ENCODE data around the gene APPL2. TPM values are rescaled to one million over a fixed set of nuclear protein-coding genes. Genes with fewer than 3 reads are reported as not detected.
"Not testable (repeated sequence)": the region's sequence is repeated elsewhere in the genome, so short reads cannot be mapped to it uniquely, and the experiment has no call there.

The APPL2 gene
- polyA plus RNA-seq, 1 experiment = 59.4 TPM

DNA sequence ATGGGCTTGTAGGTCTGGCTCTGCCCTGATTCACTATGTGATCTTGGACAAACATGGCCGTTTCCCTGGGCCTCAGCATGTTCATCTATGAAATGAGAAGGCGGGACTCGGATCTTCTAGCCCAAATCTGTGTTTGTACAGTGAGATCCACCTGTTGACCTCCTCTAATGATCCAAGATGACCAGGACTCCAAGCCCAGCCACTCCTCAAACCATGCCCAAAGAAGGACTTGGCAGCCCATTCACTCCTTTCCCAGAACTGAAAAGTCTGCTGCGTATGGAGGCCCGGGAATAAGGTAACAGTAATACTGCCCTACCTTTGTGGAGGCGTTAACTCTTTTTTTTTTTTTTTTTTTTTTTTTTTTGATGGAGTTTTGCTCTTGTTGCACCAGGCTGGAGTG, 39.9 kb downstream of the APPL2 start:
- CTCF ChIA-PET = no interaction called here

DNA sequence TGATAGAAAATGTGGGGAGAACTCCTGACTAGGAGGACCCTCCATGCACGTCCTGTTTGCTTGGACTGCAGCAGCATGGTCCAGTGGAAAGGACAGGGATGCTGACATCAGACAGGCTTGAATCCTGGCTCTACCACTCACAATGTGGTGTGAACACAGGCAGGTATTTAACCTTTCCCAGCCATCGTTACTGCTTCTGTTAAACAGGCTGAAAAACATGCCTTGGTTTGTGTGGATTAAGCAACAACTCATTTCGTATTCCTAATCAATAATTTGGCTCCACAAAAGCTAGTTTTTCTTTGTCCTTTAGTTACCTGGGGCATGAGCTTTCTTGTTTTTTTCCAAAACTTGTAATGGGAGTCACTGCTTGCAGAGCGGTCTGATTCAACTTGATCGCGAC, 41.0 kb downstream of the APPL2 start:
- Histone ChIP-seq H3K4me3 (ENCODE audit: low read depth, low read length) (no peak overlapping the region), H3K27me3 (ENCODE audit: control insufficient read depth, insufficient read depth, low read length) (no peaks in the 10 kb centered on the region), H3K36me3 (ENCODE audit: control insufficient read depth, insufficient read depth, low read length) (peaks cover 25% of the 10 kb centered on the region)
- TF ChIP-seq, protein P1, sequence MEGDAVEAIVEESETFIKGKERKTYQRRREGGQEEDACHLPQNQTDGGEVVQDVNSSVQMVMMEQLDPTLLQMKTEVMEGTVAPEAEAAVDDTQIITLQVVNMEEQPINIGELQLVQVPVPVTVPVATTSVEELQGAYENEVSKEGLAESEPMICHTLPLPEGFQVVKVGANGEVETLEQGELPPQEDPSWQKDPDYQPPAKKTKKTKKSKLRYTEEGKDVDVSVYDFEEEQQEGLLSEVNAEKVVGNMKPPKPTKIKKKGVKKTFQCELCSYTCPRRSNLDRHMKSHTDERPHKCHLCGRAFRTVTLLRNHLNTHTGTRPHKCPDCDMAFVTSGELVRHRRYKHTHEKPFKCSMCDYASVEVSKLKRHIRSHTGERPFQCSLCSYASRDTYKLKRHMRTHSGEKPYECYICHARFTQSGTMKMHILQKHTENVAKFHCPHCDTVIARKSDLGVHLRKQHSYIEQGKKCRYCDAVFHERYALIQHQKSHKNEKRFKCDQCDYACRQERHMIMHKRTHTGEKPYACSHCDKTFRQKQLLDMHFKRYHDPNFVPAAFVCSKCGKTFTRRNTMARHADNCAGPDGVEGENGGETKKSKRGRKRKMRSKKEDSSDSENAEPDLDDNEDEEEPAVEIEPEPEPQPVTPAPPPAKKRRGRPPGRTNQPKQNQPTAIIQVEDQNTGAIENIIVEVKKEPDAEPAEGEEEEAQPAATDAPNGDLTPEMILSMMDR (IDR thresholded peaks at IDR 0.05; ENCODE audit: insufficient read depth, low read depth, low read length) = no peak
- POLR2A ChIA-PET = no interaction called here
- DNase-seq (ENCODE audit: low read depth) = no peak
- CTCF ChIA-PET = interaction anchor here (1.2 kb wide), 1 partner anchor 24 kb away, joined by 3 read pairs; no protein-coding TSS in a partner anchor

More for the DNA sequence above, 39.9 kb downstream of the APPL2 start:
- no peaks in the 10 kb centered on the region for H3K27me3 ChIP-seq (ENCODE audit: control insufficient read depth, insufficient read depth, low read length)
- H3K4me3 ChIP-seq (ENCODE audit: low read depth, low read length) = no peak overlapping the region
- no peak for DNase-seq (ENCODE audit: low read depth)
- TF ChIP-seq, protein P1 (IDR thresholded peaks at IDR 0.05; ENCODE audit: insufficient read depth, low read depth, low read length) = no peak
- peaks cover 24% of the 10 kb centered on the region for H3K36me3 ChIP-seq (ENCODE audit: control insufficient read depth, insufficient read depth, low read length)
- POLR2A ChIA-PET = no interaction called here

DNA sequence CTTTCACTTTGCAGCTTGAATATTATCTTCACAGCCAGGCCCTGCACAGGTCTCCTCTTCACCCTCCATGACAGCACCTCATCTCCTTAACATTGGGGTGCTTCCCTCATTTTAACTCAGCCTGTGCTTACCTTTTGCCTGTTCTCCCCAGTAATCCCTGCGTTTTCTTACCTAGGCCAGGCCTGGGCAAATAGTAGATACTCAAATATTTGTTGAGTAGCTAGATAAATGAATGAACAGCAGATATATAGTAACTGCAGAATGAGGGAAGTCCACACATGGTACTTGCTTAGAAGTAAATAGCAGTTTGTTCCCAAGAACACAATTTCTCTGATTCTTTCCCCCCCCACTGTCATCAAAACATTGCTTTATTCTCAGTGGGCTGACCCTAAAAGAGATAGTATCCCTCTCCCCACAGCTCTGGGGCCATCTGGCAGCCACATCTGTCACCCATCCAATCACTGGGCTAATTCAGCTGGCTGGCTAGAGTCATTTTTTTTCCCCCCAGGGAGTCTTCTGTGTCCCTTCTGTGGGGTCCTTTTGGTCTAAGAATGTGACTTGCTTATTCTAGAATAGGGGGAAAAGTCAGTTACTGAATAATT, 43.2 kb downstream of the APPL2 start:
- TF ChIP-seq, protein P1 (IDR thresholded peaks at IDR 0.05; ENCODE audit: insufficient read depth, low read depth, low read length) = no peak
- H3K27me3 ChIP-seq (ENCODE audit: control insufficient read depth, insufficient read depth, low read length) = no peaks in the 10 kb centered on the region
- ChIA-PET POLR2A (interaction anchor here (0.5 kb wide), 1 partner anchor 189 kb away, joined by 3 read pairs; no protein-coding TSS in a partner anchor), CTCF (no interaction called here)
- H3K36me3 ChIP-seq (ENCODE audit: control insufficient read depth, insufficient read depth, low read length) = peaks cover 26% of the 10 kb centered on the region
- no peak overlapping the region for H3K4me3 ChIP-seq (ENCODE audit: low read depth, low read length)
- DNase-seq (ENCODE audit: low read depth) = no peak

DNA sequence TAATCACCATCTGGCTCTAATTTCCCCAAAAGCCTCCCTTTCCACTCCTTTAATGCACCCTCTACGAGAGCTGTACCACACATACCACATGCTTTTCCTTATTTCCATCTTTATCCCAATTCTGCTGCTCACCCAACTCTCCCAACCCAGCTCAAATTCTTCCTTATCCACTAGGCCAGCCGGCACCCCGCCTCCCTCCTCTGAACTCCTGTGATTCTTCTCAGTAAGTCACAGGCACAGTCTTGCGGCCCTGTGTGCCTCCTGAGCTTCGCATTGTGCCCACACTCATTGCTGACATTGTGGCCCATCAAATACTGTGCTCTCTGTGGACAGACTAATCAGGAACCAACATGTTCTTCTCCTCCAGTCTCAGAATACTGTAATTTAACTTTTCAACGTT, 45.4 kb downstream of the APPL2 start:
- Histone ChIP-seq H3K27me3 (ENCODE audit: control insufficient read depth, insufficient read depth, low read length) (no peaks in the 10 kb centered on the region), H3K36me3 (ENCODE audit: control insufficient read depth, insufficient read depth, low read length) (peaks cover 20% of the 10 kb centered on the region), H3K4me3 (ENCODE audit: low read depth, low read length) (no peak overlapping the region)
- no peak for DNase-seq (ENCODE audit: low read depth)
- POLR2A ChIA-PET = no interaction called here
- TF ChIP-seq, protein P1 (IDR thresholded peaks at IDR 0.05; ENCODE audit: insufficient read depth, low read depth, low read length) = no peak
- CTCF ChIA-PET = interaction anchor here (0.9 to 1.1 kb wide), 3 partner anchors 9 to 193 kb away, joined by 3 to 4 read pairs (median 3); no protein-coding TSS in a partner anchor

DNA sequence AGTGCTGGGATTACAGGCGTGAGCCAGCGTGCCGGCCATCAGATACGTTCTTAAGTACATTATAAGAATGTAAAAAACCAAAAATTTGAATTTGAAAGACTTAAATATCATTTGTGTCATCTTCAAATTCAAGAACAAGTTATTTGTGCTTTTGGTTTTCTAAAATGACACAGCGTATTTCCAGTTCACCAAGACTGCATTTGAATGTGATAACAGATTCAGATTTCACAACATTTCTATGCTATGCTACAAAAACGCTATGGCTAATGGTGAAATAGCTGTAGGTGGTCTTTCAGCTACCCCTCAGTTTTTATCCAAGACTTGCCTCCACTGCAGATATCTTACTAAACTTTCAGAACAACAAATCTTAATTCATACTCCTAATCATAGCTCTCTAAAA, 46.7 kb downstream of the APPL2 start:
- ChIA-PET CTCF (interaction anchor here (1.1 kb wide), 1 partner anchor 10 kb away, joined by 3 read pairs; no protein-coding TSS in a partner anchor), POLR2A (no interaction called here)
- no peaks in the 10 kb centered on the region for H3K27me3 ChIP-seq (ENCODE audit: control insufficient read depth, insufficient read depth, low read length)

DNA sequence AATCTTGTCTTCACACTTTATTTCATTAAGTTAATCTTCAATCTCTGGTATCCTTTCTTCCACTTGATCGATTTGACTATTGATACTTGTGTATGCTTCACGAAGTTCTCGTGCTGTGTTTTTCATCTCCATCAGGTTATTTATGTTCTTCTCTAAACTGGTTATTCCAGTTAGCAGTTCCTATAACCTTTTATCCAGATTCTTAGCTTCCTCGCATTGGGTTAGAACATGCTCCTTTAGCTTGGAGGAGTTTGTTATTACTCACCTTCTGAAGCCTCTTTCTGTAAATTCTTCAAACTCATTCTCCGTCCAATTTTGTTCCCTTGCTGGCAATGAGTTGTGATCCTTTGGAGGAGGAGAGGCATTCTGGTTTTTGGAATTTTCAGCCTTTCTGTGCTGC, 52.0 kb downstream of the APPL2 start:
- H3K36me3 ChIP-seq (ENCODE audit: control insufficient read depth, insufficient read depth, low read length) = peaks cover 16% of the 10 kb centered on the region
- POLR2A ChIA-PET; CTCF ChIA-PET; DNase-seq (ENCODE audit: low read depth); H3K27me3 ChIP-seq (ENCODE audit: control insufficient read depth, insufficient read depth, low read length); H3K4me3 ChIP-seq (ENCODE audit: low read depth, low read length): not testable (repeated sequence)

More for the DNA sequence above, 46.7 kb downstream of the APPL2 start:
- no peak for DNase-seq (ENCODE audit: low read depth)
- TF ChIP-seq, protein P1 (IDR thresholded peaks at IDR 0.05; ENCODE audit: insufficient read depth, low read depth, low read length) = no peak
- Histone ChIP-seq H3K36me3 (ENCODE audit: control insufficient read depth, insufficient read depth, low read length) (peaks cover 28% of the 10 kb centered on the region), H3K4me3 (ENCODE audit: low read depth, low read length) (no peak overlapping the region)

DNA sequence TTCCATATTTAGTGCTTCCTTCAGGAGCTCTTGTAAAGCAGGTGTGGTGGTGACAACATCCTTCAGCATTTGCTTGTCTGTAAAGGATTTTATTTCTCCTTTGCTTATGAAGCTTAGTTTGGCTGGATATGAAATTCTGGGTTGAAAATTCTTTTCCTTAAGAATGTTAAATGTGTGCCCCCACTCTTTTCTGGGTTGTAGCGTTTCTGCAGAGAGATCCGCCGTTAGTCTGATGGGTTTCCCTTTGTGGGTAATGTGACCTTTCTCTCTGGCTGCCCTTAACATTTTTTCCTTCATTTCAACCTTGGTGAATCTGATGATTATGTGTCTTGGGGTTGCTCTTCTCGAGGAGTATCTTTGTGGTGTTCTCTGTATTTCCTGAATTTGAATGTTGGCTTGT, 52.6 kb downstream of the APPL2 start:
- CTCF ChIA-PET; H3K27me3 ChIP-seq (ENCODE audit: control insufficient read depth, insufficient read depth, low read length); H3K4me3 ChIP-seq (ENCODE audit: low read depth, low read length); POLR2A ChIA-PET; DNase-seq (ENCODE audit: low read depth): not testable (repeated sequence)
- H3K36me3 ChIP-seq (ENCODE audit: control insufficient read depth, insufficient read depth, low read length) = peaks cover 14% of the 10 kb centered on the region

DNA sequence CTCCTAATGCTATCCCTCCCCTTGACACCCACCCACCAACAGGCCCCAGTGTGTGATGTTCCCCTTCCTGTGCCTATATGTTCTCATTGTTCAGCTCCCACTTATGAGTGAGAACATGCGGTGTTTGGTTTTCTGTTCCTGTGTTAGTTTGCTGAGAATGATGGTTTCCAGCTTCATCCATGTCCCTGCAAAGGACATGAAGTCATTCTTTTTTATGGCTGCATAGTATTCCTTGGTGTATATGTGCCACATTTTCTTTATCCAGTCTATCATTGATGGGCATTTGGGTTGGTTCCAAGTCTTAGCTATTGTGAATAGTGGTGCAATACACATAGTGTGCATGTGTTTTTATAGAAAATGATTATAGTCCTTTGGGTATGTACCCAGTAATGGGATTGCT, 56.9 kb downstream of the APPL2 start:
- H3K36me3 ChIP-seq (ENCODE audit: control insufficient read depth, insufficient read depth, low read length); POLR2A ChIA-PET: not testable (repeated sequence)

More for the DNA sequence above, 56.9 kb downstream of the APPL2 start:
- H3K4me3 ChIP-seq (ENCODE audit: low read depth, low read length); DNase-seq (ENCODE audit: low read depth); H3K27me3 ChIP-seq (ENCODE audit: control insufficient read depth, insufficient read depth, low read length); CTCF ChIA-PET: not testable (repeated sequence)
